ENCODE results near the gene IFNA13. TPM values are rescaled to one million over a fixed set of nuclear protein-coding genes. Genes with fewer than 3 reads are reported as not detected.

The IFNA13 gene
- total and polyA plus RNA-seq, 2 experiments from 2014 or later = not detected

DNA sequence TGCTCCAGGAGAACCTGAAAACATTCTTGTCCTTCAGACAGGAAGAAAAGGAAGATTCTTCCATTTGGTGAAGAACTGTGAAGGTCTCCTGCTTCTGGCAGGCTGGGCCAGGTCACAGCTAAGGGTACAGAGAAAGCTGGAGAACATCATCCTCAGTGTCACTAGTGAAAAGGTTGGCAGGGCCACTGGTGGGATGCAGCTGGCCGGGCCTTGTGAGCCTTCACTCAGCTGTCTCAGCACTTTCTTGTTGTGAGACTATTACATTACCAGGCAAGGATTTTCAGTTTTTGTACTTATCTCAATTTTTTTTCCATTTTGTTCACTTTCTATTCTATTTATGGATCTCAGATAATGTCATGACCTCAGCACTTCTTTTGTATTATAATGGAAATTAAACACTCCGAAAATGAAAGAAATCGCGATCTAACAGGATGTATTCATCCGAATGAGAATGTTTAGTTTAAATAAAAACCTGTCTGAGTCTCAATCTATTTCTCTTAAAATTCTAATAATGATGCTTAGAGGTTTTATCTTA, 31.2 kb upstream of the IFNA13 start:
- no peak for DNase-seq (ENCODE audit: low read depth in 1 of 2, low spot score in 1 of 2)
- peaks cover 87% of the 10 kb centered on the region for H3K27me3 ChIP-seq
- TF ChIP-seq, protein P1, sequence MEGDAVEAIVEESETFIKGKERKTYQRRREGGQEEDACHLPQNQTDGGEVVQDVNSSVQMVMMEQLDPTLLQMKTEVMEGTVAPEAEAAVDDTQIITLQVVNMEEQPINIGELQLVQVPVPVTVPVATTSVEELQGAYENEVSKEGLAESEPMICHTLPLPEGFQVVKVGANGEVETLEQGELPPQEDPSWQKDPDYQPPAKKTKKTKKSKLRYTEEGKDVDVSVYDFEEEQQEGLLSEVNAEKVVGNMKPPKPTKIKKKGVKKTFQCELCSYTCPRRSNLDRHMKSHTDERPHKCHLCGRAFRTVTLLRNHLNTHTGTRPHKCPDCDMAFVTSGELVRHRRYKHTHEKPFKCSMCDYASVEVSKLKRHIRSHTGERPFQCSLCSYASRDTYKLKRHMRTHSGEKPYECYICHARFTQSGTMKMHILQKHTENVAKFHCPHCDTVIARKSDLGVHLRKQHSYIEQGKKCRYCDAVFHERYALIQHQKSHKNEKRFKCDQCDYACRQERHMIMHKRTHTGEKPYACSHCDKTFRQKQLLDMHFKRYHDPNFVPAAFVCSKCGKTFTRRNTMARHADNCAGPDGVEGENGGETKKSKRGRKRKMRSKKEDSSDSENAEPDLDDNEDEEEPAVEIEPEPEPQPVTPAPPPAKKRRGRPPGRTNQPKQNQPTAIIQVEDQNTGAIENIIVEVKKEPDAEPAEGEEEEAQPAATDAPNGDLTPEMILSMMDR (IDR thresholded peaks at IDR 0.05; ENCODE audit: low read depth, low read length) = no peak
- no peaks in the 10 kb centered on the region for H3K9me3 ChIP-seq (ENCODE audit: low read depth)
- H3K27ac ChIP-seq = no peak overlapping the region
- H3K4me1 ChIP-seq (ENCODE audit: low read depth) = no peaks in the 10 kb centered on the region
- no peaks in the 10 kb centered on the region for H3K36me3 ChIP-seq
- H3K4me3 ChIP-seq = no peak overlapping the region

DNA sequence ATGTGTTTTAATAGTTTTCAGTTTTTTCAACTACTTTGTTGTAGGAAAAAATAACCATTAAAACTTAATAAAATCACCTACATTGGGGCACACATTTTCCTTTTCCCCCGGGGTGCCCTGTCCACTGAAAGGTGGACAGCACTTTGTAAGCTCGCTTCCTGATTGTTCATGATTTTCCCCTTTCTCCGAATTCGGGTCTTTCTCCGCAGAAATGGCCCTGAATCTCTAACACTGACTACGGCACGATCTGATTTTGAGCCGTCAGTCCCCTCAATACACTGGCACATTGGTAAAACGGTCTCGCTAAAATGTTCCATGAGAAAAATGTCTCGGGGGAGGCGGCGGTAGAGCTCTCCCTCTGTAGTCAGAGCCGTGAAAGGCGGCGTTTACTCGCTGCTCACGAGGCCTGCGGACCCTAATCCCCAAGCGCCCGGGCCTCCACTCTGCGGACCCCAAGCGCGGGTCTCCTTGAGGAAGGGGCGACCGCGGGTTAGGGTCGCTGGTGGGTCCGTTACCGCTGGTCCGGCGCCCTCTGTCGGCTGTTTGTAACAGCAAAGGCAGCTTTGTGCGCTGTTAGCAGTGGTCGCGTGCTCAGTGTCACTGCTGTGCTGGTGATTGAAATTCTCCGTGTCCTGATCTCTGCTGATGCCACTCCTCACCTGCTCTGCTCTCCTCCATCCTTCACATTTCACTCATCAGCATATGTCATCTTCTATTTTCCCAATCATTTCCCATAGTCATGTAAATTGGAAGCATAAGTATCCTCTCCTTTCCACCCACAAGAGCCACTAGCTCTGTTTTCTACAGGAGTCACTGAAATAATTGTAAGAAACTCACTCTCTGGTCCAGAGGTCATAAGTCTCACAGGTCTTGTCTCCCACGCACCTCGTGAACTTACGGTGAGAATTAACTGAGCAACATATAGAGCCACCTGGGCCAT, 28.2 kb upstream of the IFNA13 start:
- peaks cover 61% of the 10 kb centered on the region for H3K27me3 ChIP-seq
- H3K4me1 ChIP-seq (ENCODE audit: low read depth) = no peaks in the 10 kb centered on the region
- DNase-seq (ENCODE audit: low read depth in 1 of 2, low spot score in 1 of 2) = peak; percentile 31 to 81
- H3K27ac ChIP-seq = no peak overlapping the region
- H3K9me3 ChIP-seq (ENCODE audit: low read depth) = no peaks in the 10 kb centered on the region
- peak overlapping the region; percentile 34 for H3K4me3 ChIP-seq
- no peaks in the 10 kb centered on the region for H3K36me3 ChIP-seq
- TF ChIP-seq, protein P1 (IDR thresholded peaks at IDR 0.05; ENCODE audit: low read depth, low read length) = peak; percentile 85

DNA sequence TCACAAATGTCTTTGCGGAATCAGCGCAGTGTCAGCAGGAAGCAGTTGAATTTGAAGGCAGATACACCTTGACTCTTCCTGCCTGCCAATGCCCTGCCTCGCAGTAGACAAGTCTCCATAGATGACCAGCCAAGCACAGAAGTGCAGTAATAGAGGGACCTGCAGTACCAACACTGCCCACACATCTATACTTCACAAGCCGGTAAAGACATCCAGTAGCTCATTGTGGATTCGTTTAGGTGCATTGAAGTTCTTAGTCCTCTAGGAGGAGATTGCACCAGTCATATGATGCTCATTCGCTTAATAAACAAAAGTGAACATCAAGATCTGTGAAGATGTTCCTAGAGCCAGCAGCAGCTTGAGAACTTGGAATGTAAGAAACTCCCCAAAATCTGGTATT, 24.4 kb upstream of the IFNA13 start:
- no peaks in the 10 kb centered on the region for H3K9me3 ChIP-seq (ENCODE audit: low read depth)
- no peak overlapping the region for H3K27ac ChIP-seq
- H3K4me1 ChIP-seq (ENCODE audit: low read depth) = no peaks in the 10 kb centered on the region
- no peaks in the 10 kb centered on the region for H3K36me3 ChIP-seq
- TF ChIP-seq, protein P1 (IDR thresholded peaks at IDR 0.05; ENCODE audit: low read depth, low read length) = no peak
- DNase-seq (ENCODE audit: low read depth in 1 of 2, low spot score in 1 of 2) = peak in 1 of 2 donors; percentile 19
- no peak overlapping the region for H3K4me3 ChIP-seq
- H3K27me3 ChIP-seq = peaks cover 36% of the 10 kb centered on the region

DNA sequence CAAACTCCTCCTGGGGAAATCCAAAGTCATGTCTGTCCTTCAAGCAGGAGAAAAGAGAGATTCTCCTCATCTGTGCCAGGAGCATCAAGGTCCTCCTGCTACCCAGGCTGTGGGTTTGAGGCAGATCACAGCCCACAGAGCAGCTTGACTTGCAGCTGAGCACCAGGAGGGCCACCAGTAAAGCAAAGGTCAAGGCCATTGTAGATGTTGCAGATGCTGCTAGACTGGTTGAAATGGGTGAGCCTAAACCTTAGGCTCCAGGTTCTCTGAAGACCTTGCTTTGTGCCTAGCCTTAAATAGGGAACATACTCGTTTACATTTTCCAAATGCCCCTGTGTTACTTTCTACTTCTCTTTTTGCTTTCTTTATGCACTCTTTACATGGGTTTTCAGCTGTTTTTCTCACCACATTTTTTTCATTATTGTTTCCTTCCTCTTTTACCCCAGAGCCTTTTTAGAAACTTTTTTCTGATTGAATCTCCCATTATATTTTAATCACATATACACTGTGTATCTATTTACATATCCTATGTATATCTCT, 17.3 kb upstream of the IFNA13 start, which contains the start of gene IFNA2:
Gene IFNA2, minus strand, starts transcription at position 268 of the 540 bp plus-strand sequence. Its CDS starts 69 bp downstream, at position 199.
- no peaks in the 10 kb centered on the region for H3K9me3 ChIP-seq (ENCODE audit: low read depth)
- TF ChIP-seq, protein P1 (IDR thresholded peaks at IDR 0.05; ENCODE audit: low read depth, low read length) = no peak
- DNase-seq (ENCODE audit: low read depth in 1 of 2, low spot score in 1 of 2) = no peak
- H3K27ac ChIP-seq = no peak within 1 kb of the TSS
- H3K4me3 ChIP-seq = no peak within 1 kb of the TSS
- H3K27me3 ChIP-seq = peaks cover 3% of the 10 kb centered on the region
- no peaks in the 10 kb centered on the region for H3K36me3 ChIP-seq
- H3K4me1 ChIP-seq (ENCODE audit: low read depth) = no peaks in the 10 kb centered on the region

DNA sequence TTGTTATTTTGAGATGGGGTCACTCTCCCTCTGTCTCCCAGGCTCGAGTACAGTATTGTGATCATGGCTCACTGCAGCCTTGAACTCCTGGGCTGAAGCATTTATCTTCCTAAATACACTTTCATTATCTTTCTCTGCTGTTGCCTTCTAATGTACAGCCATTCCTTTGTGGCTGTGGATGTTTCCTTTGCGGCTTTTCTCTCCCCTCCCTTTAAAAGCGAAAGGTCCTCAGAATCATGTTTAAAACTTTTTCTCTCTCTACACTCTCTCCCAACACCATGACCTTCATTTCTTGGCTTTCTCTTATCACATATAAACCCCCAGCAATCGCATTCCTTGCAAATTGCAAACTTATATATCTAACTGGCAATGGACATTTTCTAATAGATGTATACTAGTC, 15.8 kb upstream of the IFNA13 start:
- Histone ChIP-seq H3K27me3 (peaks cover 3% of the 10 kb centered on the region), H3K27ac (no peak overlapping the region), H3K4me1 (ENCODE audit: low read depth) (no peaks in the 10 kb centered on the region), H3K36me3 (no peaks in the 10 kb centered on the region), H3K4me3 (no peak overlapping the region), H3K9me3 (ENCODE audit: low read depth) (no peaks in the 10 kb centered on the region)
- TF ChIP-seq, protein P1 (IDR thresholded peaks at IDR 0.05; ENCODE audit: low read depth, low read length) = no peak
- no peak for DNase-seq (ENCODE audit: low read depth in 1 of 2, low spot score in 1 of 2)
